ENCODE measurements around the gene RAPGEF4.

Gene RAPGEF4

DNA sequence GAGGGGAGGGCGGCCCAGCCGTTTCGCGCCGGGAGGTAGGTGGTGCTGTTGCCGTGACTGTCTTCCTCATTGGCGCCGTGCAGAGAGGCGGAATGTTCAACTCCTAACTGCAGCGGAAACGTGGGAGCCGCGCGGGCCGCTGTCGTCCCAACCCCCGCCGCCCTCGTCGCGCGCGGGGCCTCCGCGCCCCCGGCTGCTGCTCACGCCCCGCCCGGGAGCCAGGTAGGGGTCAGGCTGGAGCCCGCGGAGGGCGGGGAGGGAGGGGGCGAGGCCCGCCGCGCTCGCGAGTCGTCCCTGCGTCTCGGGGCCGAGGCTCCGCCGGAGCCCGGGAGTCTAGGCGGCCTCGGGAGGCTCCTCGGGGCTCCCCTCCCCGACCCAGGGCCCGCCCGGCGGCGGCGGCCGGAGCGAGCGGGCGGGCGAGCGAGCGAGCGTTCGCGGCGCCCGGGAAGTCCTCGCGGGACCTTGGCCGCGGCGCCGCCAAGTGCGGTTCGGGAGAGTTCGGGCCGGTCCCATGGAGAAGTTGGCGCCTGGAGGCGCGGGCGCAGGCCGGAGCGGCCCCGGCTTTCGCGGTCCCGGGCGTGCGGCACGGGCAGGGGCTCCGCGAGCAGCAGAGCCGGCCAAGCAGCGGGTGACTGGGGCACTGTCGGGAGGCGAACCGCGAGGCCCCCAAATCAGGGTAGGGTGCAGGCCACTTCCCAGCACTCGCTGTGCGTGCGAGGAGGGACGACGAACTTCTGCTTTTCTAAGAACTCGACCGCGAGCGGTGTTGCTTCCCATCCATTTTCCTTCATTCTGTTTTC is 340.3 kb downstream of the RAPGEF4 start, which contains the start of gene MAP3K20:
TSS of gene MAP3K20 (plus strand) at position 66 of the 800 bp plus-strand sequence. CDS start 15,186 bp downstream, outside the sequence.
- H3K27me3 Mint-ChIP-seq (ENCODE audit: low read depth), result peaks cover 23% of the 10 kb centered on the region

DNA sequence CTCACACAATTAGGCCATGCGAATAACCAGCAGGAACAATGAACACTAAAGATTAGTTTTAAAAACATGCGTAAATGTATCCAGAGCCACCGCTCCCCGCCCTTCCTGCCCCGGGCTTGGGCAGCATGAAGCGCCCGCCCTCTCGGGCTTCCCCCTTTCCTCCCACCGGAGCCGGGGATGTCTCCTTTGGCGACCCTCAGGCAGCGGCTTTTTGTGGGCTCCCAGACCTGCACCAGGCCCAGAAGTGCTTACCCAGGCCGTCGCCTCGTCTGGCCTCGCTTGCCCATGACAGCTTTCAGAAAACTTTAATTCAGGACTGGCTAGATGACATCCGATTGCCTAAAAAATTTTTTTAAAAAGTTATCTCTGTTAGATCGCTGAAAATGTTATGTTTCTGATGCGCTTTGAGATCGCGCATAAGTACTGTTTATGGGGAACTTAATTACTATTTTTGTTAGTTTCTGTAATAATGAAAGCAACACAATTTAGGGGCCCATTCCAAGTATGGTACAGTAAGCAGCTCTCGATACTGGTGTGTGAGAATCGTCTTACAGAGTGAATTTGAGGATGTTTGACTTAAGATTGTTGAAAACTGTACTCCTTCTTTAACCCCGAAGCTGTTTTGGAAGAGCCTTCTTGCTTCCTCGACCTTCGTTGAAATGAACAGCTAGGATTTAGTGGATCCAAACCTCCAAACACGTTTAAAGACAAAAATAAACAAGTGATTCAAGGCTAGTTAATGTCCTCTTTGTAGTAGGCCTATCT is 341.1 kb downstream of the RAPGEF4 start:
- Mint-ChIP-seq H3K4me3 (peak overlapping the region; percentile 81), H3K9me3 (no peaks in the 10 kb centered on the region), H3K27me3 (ENCODE audit: low read depth) (peaks cover 23% of the 10 kb centered on the region), H3K27ac (peak overlapping the region; percentile 65), H3K36me3 (ENCODE audit: low read depth) (peaks cover 8% of the 10 kb centered on the region), H3K4me1 (ENCODE audit: low read depth) (peaks cover 20% of the 10 kb centered on the region)

More for the DNA sequence above, 340.3 kb downstream of the RAPGEF4 start, which contains the start of gene MAP3K20:
- peaks cover 8% of the 10 kb centered on the region for H3K36me3 Mint-ChIP-seq (ENCODE audit: low read depth)
- H3K4me3 Mint-ChIP-seq, result peak within 1 kb of the TSS; percentile 81
- no peaks in the 10 kb centered on the region for H3K9me3 Mint-ChIP-seq
- H3K4me1 Mint-ChIP-seq (ENCODE audit: low read depth), result peaks cover 20% of the 10 kb centered on the region
- H3K27ac Mint-ChIP-seq, result peak within 1 kb of the TSS; percentile 65

DNA sequence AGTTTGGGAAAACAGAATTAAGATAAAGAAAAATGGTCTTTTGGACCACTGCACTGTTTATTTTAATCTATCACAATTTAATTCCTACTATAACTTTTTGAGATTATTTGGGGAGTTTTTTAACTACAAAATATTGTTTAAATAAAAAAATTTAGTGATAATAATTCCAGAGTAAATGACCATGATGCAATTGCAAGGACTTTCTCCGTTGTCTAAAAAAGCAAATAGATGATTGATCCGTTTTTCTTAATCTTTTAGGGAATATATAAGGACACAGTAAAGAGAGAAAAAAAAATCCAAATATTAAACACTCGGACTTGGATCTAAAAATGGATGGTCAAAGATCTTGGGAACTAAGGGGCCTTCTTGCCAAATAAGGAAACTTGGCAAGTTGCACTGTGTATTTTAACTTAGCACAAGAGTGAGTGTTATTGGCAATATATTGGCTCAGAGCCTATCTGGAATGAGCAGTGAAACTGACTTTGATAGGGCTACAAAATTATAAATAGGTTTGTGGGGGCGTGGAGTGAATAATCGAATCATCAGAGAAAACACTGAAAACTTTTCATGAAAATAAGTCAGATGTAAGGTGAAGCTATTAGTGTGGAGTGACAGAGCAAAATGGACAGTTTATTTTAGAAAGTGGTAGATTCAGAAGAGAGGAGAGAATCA is 342.0 kb downstream of the RAPGEF4 start:
- no peak overlapping the region for H3K27ac Mint-ChIP-seq
- H3K4me1 Mint-ChIP-seq (ENCODE audit: low read depth), result peaks cover 20% of the 10 kb centered on the region
- H3K4me3 Mint-ChIP-seq, result peak overlapping the region; percentile 81
- no peaks in the 10 kb centered on the region for H3K9me3 Mint-ChIP-seq
- peaks cover 9% of the 10 kb centered on the region for H3K36me3 Mint-ChIP-seq (ENCODE audit: low read depth)
- peaks cover 14% of the 10 kb centered on the region for H3K27me3 Mint-ChIP-seq (ENCODE audit: low read depth)

GRCh38 chr2:173079141-173079540 is 343.5 kb downstream of the RAPGEF4 start:
- Mint-ChIP-seq H3K27me3 (ENCODE audit: low read depth) (peaks cover 14% of the 10 kb centered on the region), H3K27ac (no peak overlapping the region), H3K4me1 (ENCODE audit: low read depth) (peaks cover 20% of the 10 kb centered on the region), H3K4me3 (no peak overlapping the region), H3K36me3 (ENCODE audit: low read depth) (peaks cover 10% of the 10 kb centered on the region), H3K9me3 (no peaks in the 10 kb centered on the region)

DNA sequence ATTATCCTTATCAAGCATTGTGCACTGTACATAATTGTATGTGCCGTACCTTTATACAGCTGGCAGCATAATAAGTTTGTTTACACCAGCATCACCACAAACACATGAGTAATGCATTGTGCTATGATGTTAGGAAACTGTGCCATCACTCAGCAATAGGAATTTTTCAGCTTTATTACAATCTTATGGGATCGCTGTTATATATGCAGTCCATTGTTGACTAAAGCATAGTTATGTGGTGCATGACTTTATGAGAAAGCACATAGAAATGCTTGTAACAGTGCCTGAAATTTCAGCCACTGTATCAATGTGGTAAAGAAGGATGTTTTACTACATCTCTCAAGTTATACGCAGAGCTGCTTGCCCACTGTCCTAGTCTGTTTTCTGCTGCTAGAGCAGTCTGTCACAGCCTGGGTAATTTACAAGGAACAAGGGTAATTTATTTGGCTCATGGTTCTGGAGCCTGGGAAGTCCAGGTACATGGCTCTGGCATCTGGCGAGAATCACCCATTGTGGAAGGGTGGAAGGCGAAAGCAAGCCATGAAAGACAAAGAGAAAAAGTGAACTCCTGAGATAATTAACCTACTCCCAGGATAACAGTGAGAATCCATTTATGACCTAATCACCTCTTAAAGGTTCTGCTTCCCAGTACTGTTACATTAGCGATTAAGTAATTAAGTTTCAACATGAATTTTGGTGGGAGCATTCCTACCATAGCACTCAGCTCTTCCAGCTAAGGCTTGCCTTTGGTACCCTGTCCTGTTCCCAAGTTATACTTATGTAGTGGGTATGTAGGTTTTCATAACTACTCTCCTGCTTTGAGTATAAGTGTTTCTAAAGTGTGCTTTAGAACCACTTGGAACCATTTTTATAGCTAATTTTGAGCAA is 344.6 kb downstream of the RAPGEF4 start:
- no peak overlapping the region for H3K4me3 Mint-ChIP-seq
- H3K27me3 Mint-ChIP-seq (ENCODE audit: low read depth), result peaks cover 17% of the 10 kb centered on the region
- H3K9me3 Mint-ChIP-seq, result no peaks in the 10 kb centered on the region
- no peak overlapping the region for H3K27ac Mint-ChIP-seq
- peaks cover 11% of the 10 kb centered on the region for H3K36me3 Mint-ChIP-seq (ENCODE audit: low read depth)
- peaks cover 13% of the 10 kb centered on the region for H3K4me1 Mint-ChIP-seq (ENCODE audit: low read depth)

GRCh38 chr2:173086518-173087213 is 351.0 kb downstream of the RAPGEF4 start:
- no peak overlapping the region for H3K4me3 Mint-ChIP-seq
- H3K27ac Mint-ChIP-seq, result no peak overlapping the region
- no peaks in the 10 kb centered on the region for H3K9me3 Mint-ChIP-seq
- H3K36me3 Mint-ChIP-seq (ENCODE audit: low read depth), result peaks cover 11% of the 10 kb centered on the region
- H3K4me1 Mint-ChIP-seq (ENCODE audit: low read depth), result no peaks in the 10 kb centered on the region
- peaks cover 21% of the 10 kb centered on the region for H3K27me3 Mint-ChIP-seq (ENCODE audit: low read depth)

- peaks cover 21% of the 10 kb centered on the region for H3K27me3 Mint-ChIP-seq (ENCODE audit: low read depth)
- no peaks in the 10 kb centered on the region for H3K4me1 Mint-ChIP-seq (ENCODE audit: low read depth)
- H3K9me3 Mint-ChIP-seq, result no peaks in the 10 kb centered on the region
- H3K36me3 Mint-ChIP-seq (ENCODE audit: low read depth), result peaks cover 11% of the 10 kb centered on the region
- no peak overlapping the region for H3K27ac Mint-ChIP-seq
- no peak overlapping the region for H3K4me3 Mint-ChIP-seq
Measured at GRCh38 chr2:173087214-173087581, 351.6 kb downstream of the RAPGEF4 start.

GRCh38 chr2:173087793-173088496 is 352.3 kb downstream of the RAPGEF4 start:
- Mint-ChIP-seq H3K27me3 (ENCODE audit: low read depth) (peaks cover 21% of the 10 kb centered on the region), H3K4me1 (ENCODE audit: low read depth) (no peaks in the 10 kb centered on the region), H3K4me3 (no peak overlapping the region), H3K9me3 (no peaks in the 10 kb centered on the region), H3K27ac (no peak overlapping the region), H3K36me3 (ENCODE audit: low read depth) (peaks cover 9% of the 10 kb centered on the region)

- H3K27ac Mint-ChIP-seq, result no peak overlapping the region
- H3K4me3 Mint-ChIP-seq, result no peak overlapping the region
- H3K27me3 Mint-ChIP-seq (ENCODE audit: low read depth), result peaks cover 10% of the 10 kb centered on the region
- peaks cover 11% of the 10 kb centered on the region for H3K36me3 Mint-ChIP-seq (ENCODE audit: low read depth)
- H3K9me3 Mint-ChIP-seq, result no peaks in the 10 kb centered on the region
- H3K4me1 Mint-ChIP-seq (ENCODE audit: low read depth), result no peaks in the 10 kb centered on the region
Measured at GRCh38 chr2:173090276-173090877, 354.7 kb downstream of the RAPGEF4 start.

GRCh38 chr2:173090973-173091660 is 355.5 kb downstream of the RAPGEF4 start:
- Mint-ChIP-seq H3K4me3 (no peak overlapping the region), H3K27ac (no peak overlapping the region), H3K4me1 (ENCODE audit: low read depth) (no peaks in the 10 kb centered on the region), H3K36me3 (ENCODE audit: low read depth) (peaks cover 11% of the 10 kb centered on the region), H3K27me3 (ENCODE audit: low read depth) (peaks cover 10% of the 10 kb centered on the region), H3K9me3 (no peaks in the 10 kb centered on the region)

- no peaks in the 10 kb centered on the region for H3K9me3 Mint-ChIP-seq
- peaks cover 8% of the 10 kb centered on the region for H3K27me3 Mint-ChIP-seq (ENCODE audit: low read depth)
- no peak overlapping the region for H3K4me3 Mint-ChIP-seq
- peaks cover 11% of the 10 kb centered on the region for H3K36me3 Mint-ChIP-seq (ENCODE audit: low read depth)
- no peak overlapping the region for H3K27ac Mint-ChIP-seq
- no peaks in the 10 kb centered on the region for H3K4me1 Mint-ChIP-seq (ENCODE audit: low read depth)
Measured at GRCh38 chr2:173091910-173092309, 356.3 kb downstream of the RAPGEF4 start.

DNA sequence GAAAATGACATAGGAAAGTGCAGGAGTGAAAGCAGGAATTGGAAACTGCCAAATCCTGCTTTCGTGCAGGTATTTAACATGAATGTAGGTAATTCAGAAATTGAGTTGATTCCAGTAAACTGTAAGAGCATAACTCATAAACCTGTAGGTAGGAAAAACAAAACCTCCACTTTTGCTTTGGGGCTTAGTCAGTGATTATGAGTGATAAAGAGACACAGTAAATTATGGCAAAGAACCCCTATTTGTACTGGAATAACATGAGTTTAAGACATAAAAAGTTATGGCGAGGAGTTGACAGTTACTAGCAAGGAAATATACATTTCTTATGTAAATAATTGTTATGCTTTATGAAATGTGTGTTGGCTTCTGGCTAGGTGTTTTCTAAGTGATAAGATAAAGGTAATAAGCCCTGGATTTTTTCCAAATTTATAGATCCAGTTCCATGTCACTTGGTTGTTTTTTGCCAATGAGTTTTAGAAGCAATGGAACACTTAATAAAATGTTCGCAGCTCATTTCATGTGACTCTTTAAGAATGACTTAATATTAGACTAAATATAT is 357.3 kb downstream of the RAPGEF4 start:
- Mint-ChIP-seq H3K36me3 (ENCODE audit: low read depth) (peaks cover 11% of the 10 kb centered on the region), H3K27ac (no peak overlapping the region), H3K27me3 (ENCODE audit: low read depth) (peaks cover 1% of the 10 kb centered on the region), H3K4me1 (ENCODE audit: low read depth) (no peaks in the 10 kb centered on the region), H3K4me3 (no peak overlapping the region), H3K9me3 (no peaks in the 10 kb centered on the region)

Data from T-helper 1 cell treated with Interleukin-12 subunit alpha and Interleukin-12 subunit beta and Interleukin-4 antibody, amounts not matched to agents 30 μg/mL and 1 μg/mL, for 36 hours (primary cell).